ENCODE results near the gene RHEB. TPM values are rescaled to one million over a fixed set of nuclear protein-coding genes. Genes with fewer than 3 reads are reported as not detected.

The RHEB gene
- total and polyA plus RNA-seq, 2 of the 4 experiments (the other 2 are of a cell fraction): 19.7 to 67.2 TPM

DNA sequence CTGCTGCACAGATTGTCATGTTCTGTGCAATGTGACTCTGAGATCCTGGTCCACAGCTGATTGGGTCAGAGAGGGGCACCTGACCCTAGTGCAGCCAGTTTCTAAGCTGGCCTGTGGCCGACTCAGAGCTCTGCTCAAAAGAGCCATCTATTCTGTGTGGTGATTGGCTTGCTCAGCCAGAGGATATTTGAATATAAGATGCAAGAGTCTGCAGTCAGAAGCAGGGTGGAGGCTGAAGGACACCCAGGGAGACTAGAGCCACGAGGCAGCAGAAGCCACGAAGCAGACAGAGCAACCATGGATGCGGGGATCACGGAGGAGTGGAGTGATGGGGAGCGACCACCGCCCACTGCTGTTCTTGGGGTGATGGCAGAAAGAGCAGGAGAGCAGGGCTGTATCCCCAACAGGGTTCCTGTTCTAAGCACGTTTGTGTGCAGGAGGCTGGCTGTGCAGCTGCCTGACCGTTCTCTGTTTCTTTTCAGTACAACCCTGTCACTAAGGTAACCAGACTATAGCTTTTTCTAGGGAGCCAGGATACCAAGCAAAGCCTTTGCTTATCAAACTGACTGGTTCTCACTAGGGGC is 19.5 kb upstream of the RHEB start:
- no peaks in the 10 kb centered on the region for H4K20me1 ChIP-seq (ENCODE audit: insufficient read depth, low read length)
- no peak overlapping the region for H3K27ac ChIP-seq (ENCODE audit: insufficient read depth, low read length)
- H3K18ac ChIP-seq (ENCODE audit: low read depth, low read length): no peak overlapping the region
- no peak overlapping the region for H3K23ac ChIP-seq (ENCODE audit: low read depth, low read length)
- no peaks in the 10 kb centered on the region for H3K9me3 ChIP-seq (ENCODE audit: control insufficient read depth, insufficient read depth, low read length)
- 29% methylated on average over 2 of the region's 9 CpGs; no CpG with 5 or more reads in 1 of the 2 experiments for WGBS, 2 experiments (ENCODE audit: extremely low coverage in 2 of 2, insufficient read length in 1 of 2)
- H3K14ac ChIP-seq (replicated peaks; ENCODE audit: low read depth, low read length): no peak overlapping the region
- peak; percentile 16 for DNase-seq
- no peak overlapping the region for H3K9ac ChIP-seq (ENCODE audit: low read depth, low read length)
- BruUV-seq (replicated peaks): no TSS peak
- H4K8ac ChIP-seq (ENCODE audit: low read depth in 2 of 2, low read length in 2 of 2): no peak overlapping the region
- H3K9me1 ChIP-seq (ENCODE audit: insufficient read depth, low read length): no peaks in the 10 kb centered on the region
- H3K27me3 ChIP-seq (ENCODE audit: control insufficient read depth, insufficient read depth, low read length): 0 out of 2 replicates have a peak, but pooled peaks cover 6% of the 10 kb centered on the region
- H3K56ac ChIP-seq (ENCODE audit: extremely low read depth, insufficient read depth, low read length): no peak overlapping the region
- H3K4me2 ChIP-seq (ENCODE audit: low read depth, low read length): no peak overlapping the region
- no peak overlapping the region for H2AK9ac ChIP-seq (replicated peaks; ENCODE audit: low read depth, low read length, poor library complexity)
- peak overlapping the region; percentile 28; the same call in 1 of the 2 replicates for H2AK5ac ChIP-seq (ENCODE audit: low read depth, low read length)
- CTCF ChIA-PET: interaction anchor here (0.6 to 1.0 kb wide), 2 partner anchors 19 to 61 kb away, joined by 3 read pairs; no protein-coding TSS in a partner anchor
- H3K4me1 ChIP-seq (ENCODE audit: control insufficient read depth, insufficient read depth, low read length): 0 out of 2 replicates have a peak, but pooled peaks cover 1% of the 10 kb centered on the region
- no peaks in the 10 kb centered on the region for H3K79me1 ChIP-seq (ENCODE audit: low read depth in 1 of 2, low read length in 2 of 2)
- ATAC-seq (ENCODE audit: low read depth): peak; percentile 67
- H2BK15ac ChIP-seq (ENCODE audit: low read depth, low read length): no peak overlapping the region
- no peaks in the 10 kb centered on the region for H3K36me3 ChIP-seq (ENCODE audit: control insufficient read depth, insufficient read depth, low read length)
- no peak overlapping the region for H2BK20ac ChIP-seq (ENCODE audit: low read depth, low read length)
- H3K4me3 ChIP-seq (ENCODE audit: insufficient read depth, low read depth, low read length): no peak overlapping the region
- intact Hi-C loops (cut with micrococcal nuclease) (no loop called here), dilution Hi-C loops (cut with HindIII; ENCODE audit: low sequenced_read_pairs, unreplicated experiment) (no loop called here), in situ Hi-C loops (cut with MboI; ENCODE audit: low sequenced_read_pairs) (no loop called here)
- H2BK5ac ChIP-seq (ENCODE audit: low read depth, low read length, poor library complexity, severe bottlenecking): no peak overlapping the region
- H4K5ac ChIP-seq (ENCODE audit: low read depth, low read length): no peak overlapping the region
- no peak overlapping the region for H2BK120ac ChIP-seq (ENCODE audit: low read depth, low read length)
- H2AFZ ChIP-seq (replicated peaks; ENCODE audit: low read length, poor library complexity): no peak overlapping the region
- no peak overlapping the region for H4K91ac ChIP-seq (ENCODE audit: insufficient read depth, low read depth, low read length)
- H3K4ac ChIP-seq (ENCODE audit: low read depth, low read length): no peak overlapping the region
- POLR2A ChIA-PET (ENCODE audit: unreplicated experiment): interaction anchor here (1.3 kb wide), 1 partner anchor 20 kb away, joined by 4 read pairs; the partner anchor contains the start of gene RHEB
- TF ChIP-seq, protein P1, sequence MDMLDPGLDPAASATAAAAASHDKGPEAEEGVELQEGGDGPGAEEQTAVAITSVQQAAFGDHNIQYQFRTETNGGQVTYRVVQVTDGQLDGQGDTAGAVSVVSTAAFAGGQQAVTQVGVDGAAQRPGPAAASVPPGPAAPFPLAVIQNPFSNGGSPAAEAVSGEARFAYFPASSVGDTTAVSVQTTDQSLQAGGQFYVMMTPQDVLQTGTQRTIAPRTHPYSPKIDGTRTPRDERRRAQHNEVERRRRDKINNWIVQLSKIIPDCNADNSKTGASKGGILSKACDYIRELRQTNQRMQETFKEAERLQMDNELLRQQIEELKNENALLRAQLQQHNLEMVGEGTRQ (IDR thresholded peaks at IDR 0.05; ENCODE audit: low read depth, low read length): peak; percentile 79
- no peak for TF ChIP-seq FOS (IDR thresholded peaks at IDR 0.05; ENCODE audit: low read depth, low read length)
